GM23338 (cell line): ENCODE results near the gene PRUNE2. TPM values are rescaled to one million over a fixed set of nuclear protein-coding genes. Genes with fewer than 3 reads are reported as not detected.

Experiments used
- ATAC-seq: fragments of 200-7000 bp; cut with Tn5 transposase; 3 replicates; pipeline ENCODE4 v1.9.1; 2020
- DNase-seq: peaks from one replicate; pipeline ENCODE4 v3.0.0-alpha.2; 2015; ENCODE audit warnings: low spot score
- H2AFZ ChIP-seq: fragments of 200-600 bp; sonication (generic); 2 replicates; pipeline ENCODE4 v1.8.0; 2016; ENCODE audit warnings: antibody characterized with exemption, mild to moderate bottlenecking, moderate library complexity
- H3F3A ChIP-seq: fragments of 200-600 bp; sonication (generic); replicated peaks from 2 replicates; pipeline ENCODE4 v1.8.0; 2017; ENCODE audit warnings: antibody characterized with exemption, mixed run types, low read depth
- H3K27ac ChIP-seq: fragments of 200-600 bp; sonication (generic); 2 replicates; pipeline ENCODE4 v1.6.1; 2016; ENCODE audit warnings: low read depth
- H3K27me3 ChIP-seq: fragments of 200-600 bp; sonication (generic); 2 replicates; pipeline ENCODE4 v1.8.0; 2016; ENCODE audit warnings: mild to moderate bottlenecking, mixed run types, moderate library complexity; ENCODE audit not compliant: insufficient read depth
- H3K36me3 ChIP-seq: fragments of 200-600 bp; sonication (generic); 2 replicates; pipeline ENCODE4 v1.8.0; 2016; ENCODE audit warnings: mild to moderate bottlenecking; ENCODE audit not compliant: insufficient read depth
- H3K4me1 ChIP-seq: fragments of 200-600 bp; sonication (generic); 2 replicates; pipeline ENCODE4 v1.8.0; 2016; ENCODE audit warnings: mild to moderate bottlenecking, moderate library complexity; ENCODE audit not compliant: insufficient read depth
- H3K4me2 ChIP-seq: fragments of 200-600 bp; sonication (generic); 2 replicates; pipeline ENCODE4 v1.7.1; 2017; ENCODE audit warnings: mixed run types
- H3K4me3 ChIP-seq: fragments of 200-600 bp; sonication (generic); 2 replicates; pipeline ENCODE4 v1.6.1; 2016; ENCODE audit warnings: mixed run types
- H3K79me2 ChIP-seq: fragments of 200-600 bp; sonication (generic); replicated peaks from 2 replicates; pipeline ENCODE4 v1.8.0; 2017; ENCODE audit warnings: mild to moderate bottlenecking; ENCODE audit not compliant: insufficient read depth
- H3K9me2 ChIP-seq: fragments of 200-600 bp; sonication (generic); 2 replicates; pipeline ENCODE4 v1.8.0; 2017; ENCODE audit not compliant: insufficient read depth
- H4K20me1 ChIP-seq: fragments of 200-600 bp; sonication (generic); replicated peaks from 2 replicates; pipeline ENCODE4 v1.8.0; 2017; ENCODE audit warnings: mild to moderate bottlenecking; ENCODE audit not compliant: insufficient read depth
- H3K27ac Mint-ChIP-seq: 2 replicates; pipeline ENCODE4 v1.8.0; 2020; ENCODE audit warnings: inconsistent platforms, mild to moderate bottlenecking, moderate library complexity, mixed read lengths
- H3K27me3 Mint-ChIP-seq: 3 replicates; pipeline ENCODE4 v1.8.0; 2022; ENCODE audit warnings: low read depth, mild to moderate bottlenecking, moderate library complexity, mixed read lengths, inconsistent platforms; ENCODE audit not compliant: insufficient read depth, poor library complexity
- H3K36me3 Mint-ChIP-seq: 3 replicates; pipeline ENCODE4 v1.8.0; 2021; ENCODE audit warnings: low read depth, mild to moderate bottlenecking, inconsistent platforms, moderate library complexity, mixed read lengths
- H3K4me1 Mint-ChIP-seq: 3 replicates; pipeline ENCODE4 v1.8.0; 2020; ENCODE audit warnings: mild to moderate bottlenecking, inconsistent platforms, mixed read lengths
- H3K4me3 Mint-ChIP-seq: 3 replicates; pipeline ENCODE4 v1.8.0; 2021; ENCODE audit warnings: moderate library complexity, mild to moderate bottlenecking, inconsistent platforms, mixed read lengths
- H3K9me3 Mint-ChIP-seq: 3 replicates; pipeline ENCODE4 v1.8.0; 2020; ENCODE audit warnings: moderate library complexity, mild to moderate bottlenecking, inconsistent platforms, mixed read lengths
- CREB1 ChIP-seq: fragments of 250-450 bp; sonication (Bioruptor Pico); IDR thresholded peaks from 2 replicates; pipeline ENCODE4 v1.5.0; 2020; ENCODE audit warnings: low read depth, mild to moderate bottlenecking, moderate library complexity
- CTCF ChIP-seq, 2 experiments: fragments of 200-600 bp in 1 of 2; sonication (generic) in 1 of 2; conservative IDR thresholded peaks; 2 replicates each; pipeline versions ENCODE4 v1.5.1 to v1.6.1; 2016 to 2017; ENCODE audit warnings: antibody characterized with exemption in 2 of 2, low read depth in 2 of 2, mild to moderate bottlenecking in 2 of 2, moderate library complexity in 1 of 2
- NANOG ChIP-seq: IDR thresholded peaks from 2 replicates; pipeline ENCODE4 v1.6.1; 2016; ENCODE audit warnings: antibody characterized with exemption, borderline replicate concordance
- STAT1 ChIP-seq: IDR thresholded peaks from one replicate; pipeline ENCODE4 v1.6.1; 2016; ENCODE audit warnings: antibody characterized with exemption; ENCODE audit not compliant: unreplicated experiment
- ZNF114 ChIP-seq: fragments of 250-450 bp; sonication (Bioruptor Pico); IDR thresholded peaks from 2 replicates; pipeline ENCODE4 v1.5.0; 2020; ENCODE audit warnings: mild to moderate bottlenecking, moderate library complexity
- ZNF331 ChIP-seq: fragments of 250-450 bp; sonication (Bioruptor Pico); IDR thresholded peaks from 2 replicates; pipeline ENCODE4 v1.5.0; 2020; ENCODE audit warnings: low read depth, mild to moderate bottlenecking, moderate library complexity
- ZNF462 ChIP-seq: fragments of 250-450 bp; sonication (Bioruptor Pico); IDR thresholded peaks from 2 replicates; pipeline ENCODE4 v1.5.0; 2020; ENCODE audit warnings: mild to moderate bottlenecking, moderate library complexity
- polyA plus RNA-seq: library from polyadenylated mRNA; unstranded; fragments of >200 nt; fragmentation: Nextera tagmentation; extraction: Ambion mirVana; gene quantifications from 2 replicates; pipeline ENCODE4 v1.2.1, GENCODE V29; 2016
- total RNA-seq: library from RNA; depleted of rRNA; stranded (reverse); fragments of >200 nt; shearing (Covaris generic); gene quantifications from 2 replicates; pipeline ENCODE4 v1.2.3, GENCODE V29; 2014
- TF ChIP-seq, protein P1 (sequence below): IDR thresholded peaks from one replicate; pipeline ENCODE4 v1.6.1; 2018; ENCODE audit warnings: antibody characterized with exemption; ENCODE audit not compliant: unreplicated experiment

The PRUNE2 gene
- total and polyA plus RNA-seq, 2 experiments from 2014 or later: 10.6 to 26.5 TPM

DNA sequence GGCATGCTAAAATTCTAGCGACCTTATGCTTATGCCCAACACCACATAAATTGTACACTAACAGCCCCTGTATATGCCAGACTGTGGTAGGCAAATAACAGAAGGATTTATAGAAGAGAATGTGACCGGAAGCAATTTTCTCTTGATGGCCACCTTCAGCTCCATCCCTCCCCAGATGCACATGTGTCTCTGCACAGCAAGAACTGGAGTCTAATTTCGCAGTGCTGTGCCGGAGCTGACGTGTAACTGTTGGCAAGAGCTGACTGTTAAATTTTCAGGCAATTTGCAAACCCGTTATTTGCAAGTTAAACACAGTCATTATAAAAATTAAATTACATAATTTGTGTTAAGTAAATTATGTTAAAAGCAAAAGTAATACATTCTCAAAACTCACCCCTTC, 93.3 kb downstream of the PRUNE2 start (continued):
- TF ChIP-seq ZNF462: no peak
- TF ChIP-seq, protein P1, sequence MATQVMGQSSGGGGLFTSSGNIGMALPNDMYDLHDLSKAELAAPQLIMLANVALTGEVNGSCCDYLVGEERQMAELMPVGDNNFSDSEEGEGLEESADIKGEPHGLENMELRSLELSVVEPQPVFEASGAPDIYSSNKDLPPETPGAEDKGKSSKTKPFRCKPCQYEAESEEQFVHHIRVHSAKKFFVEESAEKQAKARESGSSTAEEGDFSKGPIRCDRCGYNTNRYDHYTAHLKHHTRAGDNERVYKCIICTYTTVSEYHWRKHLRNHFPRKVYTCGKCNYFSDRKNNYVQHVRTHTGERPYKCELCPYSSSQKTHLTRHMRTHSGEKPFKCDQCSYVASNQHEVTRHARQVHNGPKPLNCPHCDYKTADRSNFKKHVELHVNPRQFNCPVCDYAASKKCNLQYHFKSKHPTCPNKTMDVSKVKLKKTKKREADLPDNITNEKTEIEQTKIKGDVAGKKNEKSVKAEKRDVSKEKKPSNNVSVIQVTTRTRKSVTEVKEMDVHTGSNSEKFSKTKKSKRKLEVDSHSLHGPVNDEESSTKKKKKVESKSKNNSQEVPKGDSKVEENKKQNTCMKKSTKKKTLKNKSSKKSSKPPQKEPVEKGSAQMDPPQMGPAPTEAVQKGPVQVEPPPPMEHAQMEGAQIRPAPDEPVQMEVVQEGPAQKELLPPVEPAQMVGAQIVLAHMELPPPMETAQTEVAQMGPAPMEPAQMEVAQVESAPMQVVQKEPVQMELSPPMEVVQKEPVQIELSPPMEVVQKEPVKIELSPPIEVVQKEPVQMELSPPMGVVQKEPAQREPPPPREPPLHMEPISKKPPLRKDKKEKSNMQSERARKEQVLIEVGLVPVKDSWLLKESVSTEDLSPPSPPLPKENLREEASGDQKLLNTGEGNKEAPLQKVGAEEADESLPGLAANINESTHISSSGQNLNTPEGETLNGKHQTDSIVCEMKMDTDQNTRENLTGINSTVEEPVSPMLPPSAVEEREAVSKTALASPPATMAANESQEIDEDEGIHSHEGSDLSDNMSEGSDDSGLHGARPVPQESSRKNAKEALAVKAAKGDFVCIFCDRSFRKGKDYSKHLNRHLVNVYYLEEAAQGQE: no peak
- no peak for TF ChIP-seq STAT1
- no peak for TF ChIP-seq ZNF114
- no peak for TF ChIP-seq NANOG

- H3K36me3 ChIP-seq: no peaks in the 10 kb centered on the region
- ATAC-seq: peak; percentile 89
- no peak for TF ChIP-seq ZNF331 (CRISPR knock-in tag)
- 0 out of 2 replicates have a peak, but pooled peaks have one; percentile 7 for TF ChIP-seq CREB1 (CRISPR knock-in tag)
- TF ChIP-seq CTCF (conservative IDR thresholded peaks at IDR 0.05; ENCODE audit: low read depth in 2 of 2): peak; percentile 95 to 97
These were observed 95.4 kb downstream of the PRUNE2 start for GRCh38 chr9:76810377-76810957.

More at GRCh38 chr9:76810377-76810957, 95.4 kb downstream of the PRUNE2 start:
- DNase-seq: peak; percentile 76
- H3K9me2 ChIP-seq: no peaks in the 10 kb centered on the region
- H3K4me2 ChIP-seq: no peak overlapping the region
- no peaks in the 10 kb centered on the region for H3F3A ChIP-seq
- H3K4me3 ChIP-seq: no peak overlapping the region
- H3K27me3 ChIP-seq: no peaks in the 10 kb centered on the region
- H3K79me2 ChIP-seq: no peaks in the 10 kb centered on the region
- Mint-ChIP-seq H3K36me3 (no peaks in the 10 kb centered on the region), H3K27me3 (peaks cover 3% of the 10 kb centered on the region), H3K4me3 (no peak overlapping the region), H3K9me3 (no peaks in the 10 kb centered on the region), H3K4me1 (no peaks in the 10 kb centered on the region), H3K27ac (no peak overlapping the region)
- H3K4me1 ChIP-seq: no peaks in the 10 kb centered on the region
- H3K27ac ChIP-seq: no peak overlapping the region
- H4K20me1 ChIP-seq: no peaks in the 10 kb centered on the region
- no peak overlapping the region for H2AFZ ChIP-seq
